ENCODE measurements around the gene TRAF1.
A peak's percentile ranks its signal among the peaks of the same experiment; 100 is the strongest.

Gene TRAF1

DNA sequence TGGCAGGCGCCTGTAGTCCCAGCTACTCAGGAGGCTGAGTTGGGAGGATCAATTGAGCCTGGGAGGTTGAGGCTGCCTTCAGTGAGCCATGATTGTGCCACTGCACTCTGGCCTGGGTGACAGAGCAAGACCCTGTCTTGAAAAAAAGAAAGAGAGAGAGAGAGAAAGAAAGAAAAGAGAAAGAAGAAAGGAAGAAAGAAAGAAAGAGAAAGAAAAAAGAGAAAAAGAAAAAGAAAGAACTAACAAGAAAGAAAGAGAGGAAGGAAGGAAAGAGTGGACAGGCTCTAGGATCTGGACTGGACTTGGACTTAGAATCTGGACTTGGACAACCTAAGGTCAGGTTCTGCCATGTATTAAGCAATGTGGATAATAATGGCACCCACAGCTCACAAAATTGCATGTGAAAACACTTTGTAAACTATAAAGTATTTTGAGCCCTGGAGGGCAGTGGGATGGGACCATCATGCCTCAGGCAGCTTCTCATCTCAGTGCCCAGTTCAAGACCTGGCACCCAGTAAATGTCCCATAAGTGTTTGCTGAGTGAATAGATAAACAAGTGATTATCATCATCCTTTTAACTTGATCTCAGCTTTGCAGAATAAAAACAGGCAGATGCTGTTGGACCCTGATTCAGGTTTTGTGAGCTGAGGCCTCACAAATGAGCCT, 36.9 kb downstream of the TRAF1 start:
- DNase-seq (ENCODE audit: low spot score), result no peak

DNA sequence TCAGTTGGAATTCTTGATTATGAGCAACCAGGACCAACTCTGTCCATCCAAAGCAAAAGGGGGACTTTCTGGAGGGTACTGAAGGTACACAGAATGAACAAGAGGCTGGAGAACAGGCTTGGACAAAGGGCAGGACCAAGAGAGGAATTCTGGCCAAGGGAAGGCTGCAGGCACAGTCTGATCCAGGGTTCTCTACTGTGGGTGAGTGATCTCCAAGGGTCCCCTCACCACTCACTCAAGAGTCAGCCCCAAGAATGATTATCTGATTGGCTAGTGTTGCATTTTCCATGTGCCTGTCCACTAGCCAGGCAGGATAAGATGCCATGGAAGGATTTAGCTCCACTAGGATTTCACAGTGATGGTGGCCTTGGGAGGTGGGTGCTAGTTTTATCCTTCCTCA, 38.0 kb downstream of the TRAF1 start:
- DNase-seq (ENCODE audit: low spot score), result no peak

DNA sequence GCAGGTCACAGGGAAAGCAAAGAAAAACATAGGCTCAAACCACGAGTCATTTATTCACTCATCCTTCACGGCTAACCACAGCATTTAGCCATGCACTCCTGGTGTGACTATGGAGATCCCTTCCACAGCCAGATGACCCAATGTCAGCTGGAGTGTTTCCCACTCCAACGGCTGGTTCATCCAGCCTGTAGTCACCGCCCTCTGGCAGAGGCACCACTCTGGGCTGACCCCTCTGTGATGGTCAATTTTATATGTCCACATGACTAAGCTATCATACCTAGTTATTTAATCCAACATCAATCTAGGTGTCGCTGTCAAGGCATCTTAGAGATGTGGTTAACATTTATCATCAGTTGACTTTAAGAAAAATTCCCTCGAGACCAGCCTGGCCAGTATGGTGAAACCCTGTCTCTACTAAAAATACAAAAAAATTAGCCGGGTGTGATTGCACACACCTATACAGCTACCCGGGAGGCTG, 40.1 kb downstream of the TRAF1 start:
- no peak for DNase-seq (ENCODE audit: low spot score)

- no peak for DNase-seq (ENCODE audit: low spot score)
Measured at GRCh38 chr9:120885958-120886357, 40.6 kb downstream of the TRAF1 start.

DNA sequence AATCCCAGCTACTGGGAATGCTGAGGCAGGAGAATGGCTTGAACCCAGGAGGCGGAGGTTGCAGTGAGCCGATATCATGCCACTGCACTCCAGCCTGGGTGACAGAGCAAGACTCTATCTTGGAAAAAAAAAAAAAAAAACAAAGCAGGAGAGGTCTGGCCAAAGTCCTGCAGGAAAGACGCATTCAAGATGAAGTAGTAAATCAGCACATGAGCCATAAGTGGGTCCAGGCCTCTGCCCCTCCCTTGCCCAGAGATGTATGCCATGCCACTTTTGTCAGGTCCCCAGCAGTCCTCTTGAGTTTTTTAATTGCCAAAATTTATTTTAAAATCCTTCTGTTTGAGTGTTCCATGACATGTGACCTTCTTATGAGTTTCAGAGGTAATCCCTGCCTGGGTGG, 41.1 kb downstream of the TRAF1 start:
- no peak for DNase-seq (ENCODE audit: low spot score)

DNA sequence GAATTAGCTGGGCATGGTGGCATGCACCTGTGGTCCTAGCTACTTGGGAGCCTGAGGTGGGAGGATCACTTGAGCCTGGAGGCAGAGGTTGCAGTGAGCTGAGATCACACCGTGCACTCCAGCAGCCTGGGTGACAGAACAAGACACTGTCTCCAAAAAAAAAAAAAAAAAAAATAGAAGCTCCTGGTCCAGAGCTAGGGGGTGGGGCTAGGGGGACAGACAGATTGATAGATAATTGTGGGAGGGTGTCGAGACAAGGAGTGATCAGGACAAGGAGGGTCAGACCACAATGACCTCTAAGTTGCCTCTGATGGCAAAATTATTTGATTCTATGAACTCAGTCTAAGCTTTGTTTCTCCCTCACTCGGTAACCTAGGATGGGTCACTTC, 43.0 kb downstream of the TRAF1 start:
- DNase-seq (ENCODE audit: low spot score), result no peak

DNA sequence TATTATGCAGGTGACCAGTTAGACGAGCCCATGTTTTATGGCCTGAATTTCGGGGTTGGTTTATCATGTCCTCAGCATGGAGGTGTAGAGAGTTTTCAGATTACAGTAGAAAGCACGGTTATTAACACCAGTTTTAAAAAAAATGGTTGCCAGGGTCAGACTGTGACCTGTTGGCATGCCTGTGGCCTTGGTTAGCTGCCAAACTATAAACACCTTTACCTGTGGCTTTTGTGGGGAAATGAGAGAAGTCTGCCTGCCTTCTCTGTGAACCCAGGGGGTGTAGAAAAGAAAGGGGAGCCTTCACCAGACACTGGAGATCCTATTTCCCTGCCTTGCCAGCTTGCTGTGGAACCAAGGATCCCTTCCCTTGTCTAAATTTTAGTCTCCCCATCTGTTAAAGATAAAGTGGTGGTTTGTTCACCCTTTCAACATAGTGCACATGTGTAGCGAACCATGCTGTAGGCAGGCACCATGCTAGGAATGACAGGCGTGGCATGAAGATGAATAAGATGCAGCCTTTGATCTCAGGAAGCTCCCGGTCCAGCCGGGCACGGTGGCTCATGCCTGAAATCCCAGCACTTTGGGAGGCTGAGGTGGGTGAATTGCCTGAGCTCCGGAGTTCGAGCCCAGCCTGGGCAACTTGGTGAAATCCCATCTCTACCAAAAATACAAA, 43.5 kb downstream of the TRAF1 start:
- no peak for DNase-seq (ENCODE audit: low spot score)

- DNase-seq (ENCODE audit: low spot score), result no peak
Measured at GRCh38 chr9:120879446-120879845, 47.1 kb downstream of the TRAF1 start.

DNA sequence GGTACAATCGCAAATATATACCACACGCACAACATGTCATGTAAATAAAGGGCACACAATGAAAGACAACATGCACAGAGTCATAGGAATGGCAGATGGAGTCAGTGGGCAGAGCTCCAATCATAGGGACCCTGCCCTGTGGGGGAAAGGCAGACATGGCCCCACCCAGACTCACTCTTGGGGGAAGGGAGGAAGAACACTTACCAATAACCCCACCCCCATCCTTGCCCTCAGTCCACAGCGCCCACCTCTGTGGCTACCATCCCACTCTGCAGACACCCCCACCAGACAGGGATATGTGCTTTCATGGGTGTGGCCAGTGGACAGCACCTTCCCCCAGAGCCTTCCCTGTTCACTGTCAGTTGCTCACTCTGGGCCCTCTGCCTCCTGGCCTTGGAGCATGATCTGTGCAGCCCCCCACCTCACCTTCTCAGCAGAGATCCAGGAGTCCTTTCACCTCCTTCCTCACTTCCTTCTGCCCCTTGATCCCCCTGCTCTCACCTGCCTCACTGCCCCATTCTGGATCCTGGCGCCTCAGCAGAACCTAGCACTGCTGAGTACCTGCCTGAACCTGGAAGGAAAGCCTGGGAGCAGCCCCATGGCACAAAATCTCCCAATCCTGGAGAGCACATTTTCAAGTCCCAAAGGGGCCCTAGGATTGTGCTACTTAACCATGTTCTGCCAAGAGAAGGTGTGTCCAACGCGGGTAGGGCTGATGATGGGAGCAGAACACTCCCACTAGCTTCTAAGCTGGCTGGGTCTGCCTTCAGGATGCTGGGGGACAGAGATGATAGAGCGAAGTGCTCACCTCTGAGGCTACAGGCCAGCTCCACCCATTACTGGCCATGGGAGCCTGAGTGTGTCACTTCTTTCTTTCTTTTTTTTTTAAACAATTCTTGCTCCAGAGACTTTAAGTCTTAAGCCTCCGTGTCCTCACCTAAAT, 48.1 kb downstream of the TRAF1 start:
- no peak for DNase-seq (ENCODE audit: low spot score)

GRCh38 chr9:120877276-120878034, 49.1 kb downstream of the TRAF1 start:
- peak; percentile 33 for DNase-seq (ENCODE audit: low spot score)

GRCh38 chr9:120876842-120877240, 49.8 kb downstream of the TRAF1 start, which contains the start of gene PHF19:
Gene PHF19, minus strand, starts transcription at chr9:120877188. Its CDS starts 2,447 bp downstream, at chr9:120874741.
- DNase-seq (ENCODE audit: low spot score), result peak; percentile 42

GRCh38 chr9:120875954-120876841, 50.4 kb downstream of the TRAF1 start:
- DNase-seq (ENCODE audit: low spot score), result peak; percentile 73

- no peak for DNase-seq (ENCODE audit: low spot score)
Measured at GRCh38 chr9:120875643-120875953, 51.0 kb downstream of the TRAF1 start.

DNA sequence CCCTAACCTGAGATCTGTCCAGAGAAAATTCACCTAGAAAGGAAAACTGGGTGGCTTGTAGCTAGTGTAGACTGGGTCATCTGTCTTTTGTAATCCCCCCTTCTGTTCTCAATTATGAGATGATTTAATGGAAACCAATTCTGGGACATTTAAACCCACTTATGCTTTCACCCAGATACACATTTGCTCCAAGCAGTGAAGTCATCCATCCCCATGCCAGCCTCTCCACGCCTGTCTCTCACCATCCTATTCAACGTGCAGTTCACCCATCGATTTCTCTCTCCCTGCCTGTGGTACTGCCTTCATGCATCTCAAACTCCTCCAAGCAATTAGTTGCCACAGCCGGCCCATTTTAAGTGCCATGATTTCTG, 51.4 kb downstream of the TRAF1 start:
- DNase-seq (ENCODE audit: low spot score), result no peak

GRCh38 chr9:120874226-120875194, 52.1 kb downstream of the TRAF1 start:
- no peak for DNase-seq (ENCODE audit: low spot score)

DNA sequence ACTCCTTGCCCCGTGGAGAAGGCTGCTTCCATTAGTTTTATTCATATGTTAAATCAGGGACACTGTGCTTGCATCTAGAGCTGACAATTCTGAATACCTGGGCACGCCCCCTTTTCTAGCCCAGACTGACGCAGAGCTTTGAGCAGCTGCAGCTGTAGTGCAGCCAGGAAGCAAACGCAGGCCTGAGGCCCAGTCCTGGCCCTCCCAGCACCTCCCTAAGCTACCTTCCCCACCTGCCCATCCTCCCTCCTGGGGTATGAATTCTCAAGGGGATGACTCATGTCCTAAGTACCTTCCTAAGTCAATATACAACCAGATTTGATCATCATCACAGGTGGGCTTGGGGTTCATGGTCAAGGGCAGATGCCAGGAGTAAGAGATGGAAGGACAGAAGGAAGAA, 53.1 kb downstream of the TRAF1 start:
- no peak for DNase-seq (ENCODE audit: low spot score)

GRCh38 chr9:120872791-120873502, 53.6 kb downstream of the TRAF1 start:
- DNase-seq (ENCODE audit: low spot score), result no peak

DNA sequence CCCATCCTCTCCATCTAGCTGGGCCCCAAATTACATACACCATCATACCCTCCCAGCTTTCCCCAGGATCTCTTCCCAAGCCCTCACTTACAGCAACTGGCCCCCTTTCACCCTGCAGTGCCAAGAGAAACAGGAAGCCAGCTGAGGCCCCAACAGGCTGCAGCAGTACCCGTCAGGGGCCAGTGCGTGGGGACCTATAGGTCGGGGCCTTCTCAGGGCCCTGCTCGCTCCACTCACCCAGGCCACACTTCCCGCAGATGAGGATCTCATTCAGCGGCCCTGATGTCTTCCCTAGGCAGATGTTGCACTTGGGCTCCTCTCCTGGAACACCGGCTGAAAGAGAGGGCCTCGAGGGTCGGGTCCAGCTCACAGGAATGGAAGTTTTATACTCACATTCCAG, 56.4 kb downstream of the TRAF1 start:
- DNase-seq (ENCODE audit: low spot score), result no peak

GRCh38 chr9:120869726-120870125, 56.9 kb downstream of the TRAF1 start:
- DNase-seq (ENCODE audit: low spot score), result no peak

Data from COLO829 (cell line).